NCI-H69 (cell line): ENCODE results near the gene LRRK2.
"Not testable (repeated sequence)": the region's sequence is repeated elsewhere in the genome, so short reads cannot be mapped to it uniquely, and the experiment has no call there.

Source experiments
- DNase-seq: peaks from one replicate; lab custom pipeline; 2025; lab: John Stamatoyannopoulos, UW

Gene LRRK2

DNA sequence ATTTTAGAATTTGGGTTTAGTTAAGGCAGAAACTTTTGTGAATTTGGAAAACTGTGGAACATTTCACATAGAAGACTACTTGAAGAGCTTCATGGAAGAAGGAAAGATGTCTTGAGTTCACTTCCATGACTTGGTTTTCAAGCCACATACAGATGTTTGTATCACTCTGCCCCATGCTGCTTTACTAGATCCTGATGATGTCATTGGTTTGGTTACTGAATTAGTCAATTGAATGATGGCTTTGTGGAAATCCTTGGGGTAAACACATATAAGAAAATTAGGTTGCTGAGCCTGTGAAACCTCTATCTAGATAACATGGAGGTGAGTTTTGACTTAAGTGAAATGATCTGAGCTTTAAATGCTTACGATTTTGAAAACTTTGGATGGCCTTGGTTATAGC is 90.6 kb downstream of the LRRK2 start:
- DNase-seq = no peak

DNA sequence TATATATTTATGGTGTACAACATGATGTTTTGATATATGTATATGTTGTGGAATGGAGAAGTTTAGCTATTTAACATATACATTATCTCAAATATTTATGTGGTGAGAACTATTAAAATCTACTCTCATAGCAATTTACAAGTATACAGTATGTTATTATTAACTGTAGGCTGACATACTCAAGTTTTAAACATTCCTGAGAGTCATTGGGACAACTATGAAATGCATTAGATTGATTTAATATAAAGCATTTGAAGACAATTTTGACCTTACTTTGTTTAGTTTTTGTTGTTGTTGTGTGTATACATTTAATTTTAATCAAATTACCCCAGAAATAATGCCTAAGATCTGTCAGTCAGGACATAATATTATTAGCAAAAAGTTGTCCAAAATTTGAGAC is 99.5 kb downstream of the LRRK2 start:
- no peak for DNase-seq

DNA sequence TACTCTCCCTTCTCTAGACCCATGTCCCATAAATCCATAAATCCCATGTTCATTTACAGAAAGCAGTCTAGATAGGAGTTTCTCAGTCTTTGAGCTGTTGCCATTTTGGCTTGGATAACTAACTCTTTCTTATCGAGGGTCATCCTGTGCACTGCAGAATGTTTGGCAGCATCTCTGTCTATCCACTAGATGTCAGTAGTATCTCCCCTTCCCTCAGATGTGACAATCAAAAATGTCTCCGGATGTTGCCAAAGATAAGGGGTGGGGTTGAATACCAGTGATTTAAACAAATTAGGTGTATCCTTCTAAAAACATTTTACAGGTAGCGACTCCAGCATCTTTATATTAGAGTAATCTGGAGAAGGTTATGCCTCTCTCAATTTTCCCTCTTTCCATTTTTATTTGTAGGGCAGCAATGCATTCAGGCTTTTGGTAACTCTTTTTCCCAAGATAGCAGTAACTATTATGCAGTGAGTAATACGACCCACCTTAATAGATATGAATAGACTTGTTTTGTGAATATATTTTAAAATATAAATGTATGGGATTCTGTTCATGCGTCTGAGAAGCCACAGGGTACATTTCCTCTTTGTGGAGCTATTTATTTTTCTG is 100.7 kb downstream of the LRRK2 start:
- peak; percentile 74 for DNase-seq

GRCh38 chr12:40327535-40327934 is 102.7 kb downstream of the LRRK2 start:
- no peak for DNase-seq

GRCh38 chr12:40330180-40330579 is 105.4 kb downstream of the LRRK2 start:
- no peak for DNase-seq

DNA sequence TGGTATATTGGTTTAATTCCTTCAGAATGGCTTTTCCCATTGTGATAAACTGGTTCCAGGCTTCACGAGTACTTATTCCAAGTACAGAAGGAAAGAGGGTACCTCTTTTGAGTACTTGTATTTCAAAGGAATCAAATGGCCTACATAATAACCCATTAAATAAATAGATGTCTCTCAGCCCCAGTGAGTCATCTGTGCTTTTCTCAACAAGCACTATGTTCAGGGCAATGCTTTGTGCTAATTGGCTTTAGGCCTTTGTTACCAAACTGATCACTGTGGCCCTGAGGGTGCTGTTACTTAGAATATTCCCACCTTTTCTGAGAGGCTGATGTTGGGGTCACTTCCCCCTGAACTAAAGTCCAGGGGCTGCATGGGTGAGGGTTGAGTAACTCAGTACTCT is 107.1 kb downstream of the LRRK2 start:
- DNase-seq = peak; percentile 18

DNA sequence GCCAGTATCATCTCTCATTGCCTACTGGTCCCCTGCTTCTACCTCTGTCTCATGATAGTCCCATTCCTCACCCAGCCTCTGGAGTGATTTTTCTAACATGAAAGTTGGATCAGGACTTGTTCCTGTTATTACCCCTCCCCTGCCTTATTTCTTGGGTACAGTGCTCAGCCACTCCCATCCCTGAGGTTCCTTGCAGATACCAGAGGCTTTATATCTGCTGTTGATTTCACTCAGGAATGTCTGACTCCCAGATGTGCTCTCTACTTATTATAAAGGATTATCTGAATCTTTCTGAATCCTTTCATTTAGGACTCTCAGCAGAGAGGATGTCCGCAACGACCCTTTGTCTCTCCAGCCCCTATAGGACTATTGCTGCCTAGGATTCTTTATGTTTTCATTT is 111.2 kb downstream of the LRRK2 start:
- no peak for DNase-seq

GRCh38 chr12:40336573-40337199 is 111.9 kb downstream of the LRRK2 start:
- DNase-seq = peak; percentile 52

DNA sequence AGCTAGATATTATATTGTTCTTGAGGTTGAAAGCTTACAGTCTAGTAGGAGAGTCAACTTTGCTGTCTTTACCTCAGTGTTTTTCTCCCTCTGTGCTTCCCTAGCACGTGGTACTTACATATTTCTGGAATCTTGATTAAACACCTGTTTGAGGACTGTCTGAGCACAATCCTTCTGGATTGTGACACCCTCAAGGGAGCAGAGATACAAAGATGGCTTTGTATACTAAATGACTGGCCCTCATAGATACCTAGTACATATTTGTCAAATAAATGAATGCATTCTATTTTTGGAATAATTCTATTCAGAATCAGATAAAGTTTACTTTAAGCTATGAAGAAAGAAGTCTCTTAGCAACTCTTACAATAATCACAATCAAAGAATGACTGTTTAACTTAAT is 113.3 kb downstream of the LRRK2 start:
- DNase-seq = no peak

- no peak for DNase-seq
These were observed 113.8 kb downstream of the LRRK2 start for GRCh38 chr12:40338621-40339020.

DNA sequence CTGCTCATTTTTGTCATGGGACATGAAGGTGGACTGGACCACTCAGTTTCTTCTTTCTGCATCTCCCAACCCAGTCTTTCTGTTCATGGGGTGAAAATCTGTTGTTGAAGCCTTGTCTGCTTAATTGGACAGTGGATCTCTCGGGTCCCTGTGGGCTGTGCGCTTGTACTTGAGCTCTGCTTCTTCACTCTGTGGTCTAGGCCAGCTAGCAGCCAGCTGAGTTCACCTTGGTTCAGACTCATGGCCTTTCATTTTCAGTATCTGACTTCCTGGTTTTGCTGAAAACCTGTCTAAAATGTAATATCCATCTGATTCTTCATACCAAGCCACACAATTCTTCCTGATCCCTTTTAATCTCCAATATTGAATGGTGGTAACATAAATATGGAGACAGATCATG is 117.2 kb downstream of the LRRK2 start:
- peak; percentile 5 for DNase-seq

DNA sequence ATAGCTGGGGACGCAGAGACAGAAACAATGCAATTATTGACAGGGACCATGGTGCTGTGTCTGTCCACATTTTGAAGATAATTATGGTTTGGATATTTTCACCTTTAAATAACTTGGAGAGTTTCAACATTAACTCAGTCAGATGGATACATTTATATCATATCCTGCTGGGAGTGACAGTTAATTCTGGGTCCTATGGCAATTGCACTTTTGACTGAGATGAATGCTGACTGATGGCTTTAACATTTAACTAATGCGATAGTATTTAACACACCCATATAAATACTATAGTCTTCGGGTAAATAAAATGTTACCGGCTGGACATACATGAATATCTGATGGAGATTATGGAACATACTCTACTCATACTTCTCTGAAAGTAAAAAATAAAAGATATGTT is 118.3 kb downstream of the LRRK2 start:
- DNase-seq = no peak

DNA sequence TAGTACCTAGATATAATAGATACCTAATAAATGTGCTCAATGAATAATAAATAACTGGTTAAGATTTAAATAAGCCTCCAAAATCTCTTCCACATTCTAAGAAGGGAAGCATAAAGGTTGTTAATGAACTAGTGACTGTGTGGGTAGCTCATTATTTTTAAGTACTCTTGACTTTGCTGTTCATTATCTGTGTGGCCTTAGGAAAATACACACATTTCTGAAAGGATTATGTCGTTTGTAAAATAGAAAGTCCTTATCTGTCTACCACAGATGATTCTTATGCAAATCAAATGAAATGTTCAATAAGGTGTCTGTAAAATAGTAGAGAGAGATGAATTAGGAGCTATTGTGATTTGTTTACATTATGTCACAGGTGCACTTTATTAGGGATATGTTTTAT is 119.5 kb downstream of the LRRK2 start:
- peak; percentile 5 for DNase-seq

- no peak for DNase-seq
These were observed 127.2 kb downstream of the LRRK2 start for GRCh38 chr12:40351976-40352375.

GRCh38 chr12:40375076-40375475 is 150.3 kb downstream of the LRRK2 start:
- peak; percentile 20 for DNase-seq

DNA sequence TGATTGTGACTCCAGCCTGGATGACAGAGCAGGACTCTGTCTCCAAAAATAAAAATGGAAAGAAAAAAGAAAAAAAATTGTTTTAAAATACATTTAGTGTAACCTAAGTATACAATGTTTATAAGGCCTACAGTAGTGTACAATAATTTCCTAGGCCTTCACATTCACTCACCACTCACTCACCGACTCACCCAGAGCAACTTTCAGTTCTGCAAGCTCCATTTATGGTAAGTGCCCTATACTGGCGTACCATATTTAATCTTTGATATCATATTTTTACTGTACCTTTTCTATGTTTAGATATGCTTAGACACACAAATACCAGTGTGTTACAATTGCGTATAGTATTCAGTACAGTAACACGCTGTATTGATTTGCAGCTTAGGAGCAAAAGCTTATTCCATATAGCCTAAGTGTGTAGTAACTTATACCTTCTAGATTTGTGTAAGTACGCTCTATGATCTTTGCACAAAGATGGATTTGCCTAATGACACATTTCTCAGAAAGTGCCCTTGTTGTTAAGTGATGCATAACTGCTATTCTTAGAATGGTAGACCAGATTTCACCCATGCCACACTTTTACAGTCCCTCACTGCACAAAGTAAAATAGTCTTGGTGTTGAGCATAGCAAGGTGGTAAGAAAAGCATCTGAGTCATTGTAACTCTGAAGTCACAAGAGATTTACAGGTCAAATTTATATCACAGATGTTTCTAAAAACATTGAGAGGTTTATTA is 151.9 kb downstream of the LRRK2 start:
- no peak for DNase-seq

- no peak for DNase-seq
These were observed 153.9 kb downstream of the LRRK2 start for GRCh38 chr12:40378691-40379090.

DNA sequence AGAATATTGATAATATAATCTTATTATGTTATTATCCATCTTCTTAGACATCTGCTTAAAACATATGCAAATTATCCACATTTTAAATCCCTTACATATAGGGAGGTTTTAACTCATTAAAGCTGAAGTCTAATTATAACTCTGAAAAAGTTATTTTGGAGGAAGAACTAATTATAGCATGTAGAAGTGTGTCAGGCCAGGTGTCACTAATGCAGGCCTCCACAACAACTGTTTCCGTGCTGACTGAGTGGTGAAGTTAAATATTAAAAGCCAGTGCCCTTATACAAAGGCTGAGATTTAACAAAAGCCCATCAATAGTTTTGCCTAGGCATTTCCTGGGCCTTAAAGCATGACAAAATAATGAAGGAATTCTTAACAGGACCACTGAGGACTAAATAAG is 157.4 kb downstream of the LRRK2 start:
- DNase-seq = no peak

DNA sequence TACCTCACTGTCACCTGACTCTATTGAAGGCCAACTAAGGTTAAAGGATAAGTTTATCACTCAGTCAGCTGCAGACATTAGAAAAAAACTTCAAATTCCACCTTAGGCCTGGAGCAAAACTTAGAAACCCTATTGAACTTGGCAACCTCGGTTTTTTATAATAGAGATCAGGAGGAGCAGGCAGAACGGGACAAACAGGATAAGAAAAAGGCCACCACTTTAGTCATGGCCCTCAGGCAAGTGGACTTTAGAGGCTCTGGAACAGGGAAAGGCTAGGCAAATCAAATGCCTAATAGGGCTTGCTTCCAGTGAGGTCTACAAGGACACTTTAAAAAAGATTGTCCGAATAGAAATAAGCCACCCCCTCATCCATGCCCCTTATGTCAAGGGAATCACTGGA is 162.5 kb downstream of the LRRK2 start:
- not testable (repeated sequence) for DNase-seq

DNA sequence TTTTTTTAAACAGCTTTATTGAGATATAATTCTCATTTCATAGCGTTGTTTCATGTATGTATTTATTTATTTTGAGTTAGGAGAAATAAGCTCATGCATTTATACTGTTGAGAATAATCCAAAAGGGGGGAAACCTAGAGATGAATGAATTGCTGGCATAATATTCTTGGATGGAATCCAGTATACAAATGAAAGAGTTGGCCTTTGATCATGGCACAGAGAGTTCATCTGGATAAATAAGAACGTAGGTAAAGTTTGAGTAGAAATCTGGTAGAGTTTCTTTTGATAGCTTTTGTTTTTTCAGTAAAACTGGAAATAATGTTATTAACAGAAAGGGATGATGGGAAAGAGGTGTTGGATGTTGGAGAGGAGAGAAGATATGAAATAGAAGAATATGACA is 166.2 kb downstream of the LRRK2 start:
- DNase-seq = no peak

DNA sequence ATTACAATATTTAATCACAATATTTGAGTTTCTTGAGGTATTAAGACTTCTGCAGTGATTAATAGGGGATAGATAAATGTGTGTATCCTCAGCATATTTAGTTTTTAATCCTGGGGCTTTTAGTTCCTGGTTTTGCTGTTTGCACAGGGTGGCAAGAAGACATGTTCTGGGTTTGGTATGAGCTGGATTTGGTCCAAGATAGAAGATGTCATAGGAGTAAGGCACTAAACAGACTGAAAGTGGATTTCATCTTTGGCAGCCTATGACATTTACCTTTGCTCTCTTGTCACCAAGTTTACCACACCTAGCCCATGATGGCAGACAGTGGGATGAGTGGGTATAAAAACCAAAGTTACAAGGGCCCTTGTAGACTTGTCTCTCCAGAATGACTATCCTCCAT is 168.2 kb downstream of the LRRK2 start:
- no peak for DNase-seq

- DNase-seq = no peak
These were observed 174.9 kb downstream of the LRRK2 start for GRCh38 chr12:40399656-40400055.

- DNase-seq = no peak
These were observed 180.6 kb downstream of the LRRK2 start for GRCh38 chr12:40405419-40405818.
